ENCODE measurements around the gene HYI.

Gene HYI

DNA sequence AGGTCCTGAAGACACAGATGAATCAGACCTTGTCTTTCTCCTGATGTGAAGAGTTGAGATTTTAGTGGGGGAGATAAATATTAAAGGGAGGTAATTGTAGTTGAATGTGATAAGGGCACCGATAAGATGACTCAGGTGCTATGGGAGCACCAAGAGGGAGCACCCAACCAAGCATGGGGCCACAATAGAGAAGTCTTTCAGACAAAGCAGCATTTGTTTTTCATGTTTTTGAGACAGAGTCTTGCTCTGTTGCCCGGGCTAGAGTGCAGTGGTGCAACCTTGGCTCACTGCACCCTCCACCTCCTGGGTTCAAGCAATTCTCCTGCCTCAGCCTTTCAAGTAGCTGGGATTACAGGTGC lies 47.9 kb downstream of the HYI start:
- H3K4me3 ChIP-seq (ENCODE audit: low read depth, low read length): no peak overlapping the region
- no peaks in the 10 kb centered on the region for H3K9me3 ChIP-seq
- H3K4me1 ChIP-seq: no peaks in the 10 kb centered on the region
- TF ChIP-seq, protein P1, sequence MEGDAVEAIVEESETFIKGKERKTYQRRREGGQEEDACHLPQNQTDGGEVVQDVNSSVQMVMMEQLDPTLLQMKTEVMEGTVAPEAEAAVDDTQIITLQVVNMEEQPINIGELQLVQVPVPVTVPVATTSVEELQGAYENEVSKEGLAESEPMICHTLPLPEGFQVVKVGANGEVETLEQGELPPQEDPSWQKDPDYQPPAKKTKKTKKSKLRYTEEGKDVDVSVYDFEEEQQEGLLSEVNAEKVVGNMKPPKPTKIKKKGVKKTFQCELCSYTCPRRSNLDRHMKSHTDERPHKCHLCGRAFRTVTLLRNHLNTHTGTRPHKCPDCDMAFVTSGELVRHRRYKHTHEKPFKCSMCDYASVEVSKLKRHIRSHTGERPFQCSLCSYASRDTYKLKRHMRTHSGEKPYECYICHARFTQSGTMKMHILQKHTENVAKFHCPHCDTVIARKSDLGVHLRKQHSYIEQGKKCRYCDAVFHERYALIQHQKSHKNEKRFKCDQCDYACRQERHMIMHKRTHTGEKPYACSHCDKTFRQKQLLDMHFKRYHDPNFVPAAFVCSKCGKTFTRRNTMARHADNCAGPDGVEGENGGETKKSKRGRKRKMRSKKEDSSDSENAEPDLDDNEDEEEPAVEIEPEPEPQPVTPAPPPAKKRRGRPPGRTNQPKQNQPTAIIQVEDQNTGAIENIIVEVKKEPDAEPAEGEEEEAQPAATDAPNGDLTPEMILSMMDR (IDR thresholded peaks at IDR 0.05; ENCODE audit: low read depth, low read length): no peak
- no peaks in the 10 kb centered on the region for H3K27me3 ChIP-seq
- no peaks in the 10 kb centered on the region; the same call in 1 of the 2 replicates for H3K36me3 ChIP-seq
- DNase-seq: no peak

DNA sequence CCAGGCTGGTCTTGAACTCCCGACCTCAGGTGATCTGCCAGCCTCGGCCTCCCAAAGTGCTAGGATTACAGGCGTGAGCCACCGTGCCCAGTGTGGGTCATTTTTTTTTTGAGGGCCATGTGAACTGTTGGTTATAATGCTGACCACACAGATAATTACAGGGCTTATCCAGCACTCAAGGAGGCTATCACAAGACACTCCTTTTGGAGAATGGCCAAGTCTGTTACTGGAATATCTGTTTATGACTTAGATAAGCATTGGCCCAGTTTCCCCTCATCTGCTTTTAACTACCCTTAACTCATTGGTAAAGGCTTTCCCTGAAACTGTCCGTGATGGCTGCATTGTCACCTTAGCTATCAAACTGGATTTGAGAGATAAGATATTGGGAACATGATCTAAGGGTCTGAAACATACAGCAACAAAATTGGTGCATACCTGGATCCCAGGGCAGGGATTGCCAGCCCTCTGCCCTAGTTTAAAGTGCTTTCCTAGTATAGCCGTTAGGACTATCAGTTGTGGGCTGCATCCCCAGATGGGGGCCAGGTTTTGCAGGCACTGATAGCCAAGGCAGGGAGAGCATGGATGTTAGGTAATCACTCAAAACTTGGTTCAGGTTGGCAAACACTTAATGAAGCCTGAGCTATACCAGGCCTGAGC lies 48.4 kb downstream of the HYI start:
- no peaks in the 10 kb centered on the region for H3K27me3 ChIP-seq
- TF ChIP-seq, protein P1 (IDR thresholded peaks at IDR 0.05; ENCODE audit: low read depth, low read length): no peak
- no peak overlapping the region for H3K4me3 ChIP-seq (ENCODE audit: low read depth, low read length)
- no peaks in the 10 kb centered on the region; the same call in 1 of the 2 replicates for H3K36me3 ChIP-seq
- H3K9me3 ChIP-seq: no peaks in the 10 kb centered on the region
- H3K4me1 ChIP-seq: no peaks in the 10 kb centered on the region
- no peak for DNase-seq

DNA sequence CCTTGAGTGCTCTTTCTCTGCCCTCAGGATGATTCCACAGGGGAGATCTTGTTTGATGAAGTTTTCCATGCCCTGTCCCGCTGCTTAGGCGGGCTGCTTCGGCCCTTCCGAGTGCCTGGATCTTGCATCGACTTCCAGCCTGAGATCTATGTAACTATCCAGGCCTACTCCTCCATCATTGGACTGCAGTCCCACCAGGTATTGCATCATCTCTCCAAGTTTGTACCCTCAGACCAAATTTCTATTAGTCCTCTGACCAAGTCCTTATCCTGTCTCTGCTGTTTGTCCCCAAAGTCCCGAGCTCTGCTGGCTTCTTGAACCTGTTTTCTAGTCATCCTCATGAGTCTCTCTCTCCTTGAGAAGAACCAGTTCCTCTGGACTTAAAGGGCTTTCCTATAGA lies 49.4 kb downstream of the HYI start:
- no peak for DNase-seq
- Histone ChIP-seq H3K4me3 (ENCODE audit: low read depth, low read length) (no peak overlapping the region), H3K4me1 (no peaks in the 10 kb centered on the region), H3K36me3 (no peaks in the 10 kb centered on the region; the same call in 1 of the 2 replicates), H3K27me3 (no peaks in the 10 kb centered on the region), H3K9me3 (no peaks in the 10 kb centered on the region)
- TF ChIP-seq, protein P1 (IDR thresholded peaks at IDR 0.05; ENCODE audit: low read depth, low read length): no peak

DNA sequence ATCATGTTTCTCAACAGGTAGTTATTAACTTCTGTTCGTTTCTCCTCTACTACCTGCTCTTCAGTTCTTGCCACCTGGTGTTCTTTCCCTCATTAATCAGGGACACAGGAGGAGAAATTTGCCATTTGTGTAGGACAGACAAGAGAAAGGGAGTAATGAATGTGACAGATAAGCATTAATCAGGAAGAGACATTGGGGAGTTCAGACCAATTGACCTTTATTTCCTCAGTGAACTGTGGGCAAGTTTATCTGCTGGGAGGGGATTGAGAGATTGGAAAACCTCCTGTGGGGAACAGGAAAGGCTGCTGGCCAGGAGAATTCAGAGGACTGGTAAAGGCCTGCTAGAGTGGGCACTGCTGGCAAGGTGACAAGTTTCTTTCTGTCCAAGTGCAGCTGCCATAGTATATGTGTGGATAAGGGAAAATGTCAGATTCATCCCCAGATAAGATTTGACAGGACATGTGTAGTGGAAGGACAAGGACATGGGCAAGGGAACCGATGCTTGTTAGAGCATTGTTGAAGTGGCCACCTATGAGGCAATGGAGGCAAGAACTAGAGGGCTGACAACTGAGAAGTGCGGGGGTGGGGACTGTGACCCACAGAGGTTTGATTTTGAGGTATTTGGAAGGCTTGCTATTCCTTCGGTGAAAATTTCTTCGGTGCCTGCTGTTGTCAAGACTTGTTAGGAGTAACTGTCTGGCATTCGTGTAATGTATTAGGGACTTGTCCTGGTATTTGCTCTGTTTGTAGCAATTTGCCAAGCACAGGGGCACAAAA lies 51.5 kb downstream of the HYI start:
- Histone ChIP-seq H3K27me3 (no peaks in the 10 kb centered on the region), H3K4me1 (no peaks in the 10 kb centered on the region), H3K4me3 (ENCODE audit: low read depth, low read length) (no peak overlapping the region), H3K36me3 (no peaks in the 10 kb centered on the region; the same call in 1 of the 2 replicates), H3K9me3 (no peaks in the 10 kb centered on the region)
- DNase-seq: no peak
- TF ChIP-seq, protein P1 (IDR thresholded peaks at IDR 0.05; ENCODE audit: low read depth, low read length): no peak

Measured in BE2C (cell line).